ENCODE data around the gene RXFP2.
A peak's percentile ranks its signal among the peaks of the same experiment; 100 is the strongest.

Gene RXFP2

GRCh38 chr13:31824705-31825517 is 85.6 kb downstream of the RXFP2 start:
- DNase-seq (ENCODE audit: low spot score): no peak

- DNase-seq (ENCODE audit: low spot score): no peak
These were observed 87.2 kb downstream of the RXFP2 start for GRCh38 chr13:31826521-31826920.

- no peak for DNase-seq (ENCODE audit: low spot score)
These were observed 88.4 kb downstream of the RXFP2 start for GRCh38 chr13:31827707-31828106.

- DNase-seq (ENCODE audit: low spot score): no peak
These were observed 96.6 kb downstream of the RXFP2 start for GRCh38 chr13:31835932-31836331.

GRCh38 chr13:31843044-31843443 is 103.7 kb downstream of the RXFP2 start:
- no peak for DNase-seq (ENCODE audit: low spot score)

GRCh38 chr13:31846182-31846938 is 107.0 kb downstream of the RXFP2 start:
- peak; percentile 70 for DNase-seq (ENCODE audit: low spot score)

- DNase-seq (ENCODE audit: low spot score): no peak
These were observed 107.8 kb downstream of the RXFP2 start for GRCh38 chr13:31846961-31847752.

GRCh38 chr13:31848621-31849020 is 109.3 kb downstream of the RXFP2 start:
- no peak for DNase-seq (ENCODE audit: low spot score)

- DNase-seq (ENCODE audit: low spot score): no peak
These were observed 109.9 kb downstream of the RXFP2 start for GRCh38 chr13:31849206-31849605.

GRCh38 chr13:31850041-31850555 is 110.8 kb downstream of the RXFP2 start:
- no peak for DNase-seq (ENCODE audit: low spot score)

GRCh38 chr13:31851216-31851615 is 111.9 kb downstream of the RXFP2 start:
- DNase-seq (ENCODE audit: low spot score): no peak
